ENCODE measurements around the gene GPD2. TPM values are rescaled to one million over a fixed set of nuclear protein-coding genes. Genes with fewer than 3 reads are reported as not detected.

Gene GPD2
- polyA plus RNA-seq, 1 donor from 2014 or later, result 6.5 TPM

- H3K27me3 Mint-ChIP-seq, result peaks cover 5% of the 10 kb centered on the region
- no peak overlapping the region for H3K4me3 Mint-ChIP-seq
- H3K9me3 Mint-ChIP-seq, result no peaks in the 10 kb centered on the region
- H3K4me1 Mint-ChIP-seq, result peaks cover 0 to 9% (median 5%) of the 10 kb centered on the region in 3 donors
- no peaks in the 10 kb centered on the region for H3K36me3 Mint-ChIP-seq
- peak overlapping the region in 1 of 3 donors; percentile 59 for H3K27ac Mint-ChIP-seq
Measured at GRCh38 chr2:156427074-156427473, 9.1 kb upstream of the GPD2 start.

- peaks cover 0 to 9% (median 5%) of the 10 kb centered on the region in 3 donors for H3K4me1 Mint-ChIP-seq
- no peaks in the 10 kb centered on the region for H3K36me3 Mint-ChIP-seq
- H3K27ac Mint-ChIP-seq, result no peak overlapping the region
- H3K27me3 Mint-ChIP-seq, result peaks cover 5% of the 10 kb centered on the region
- no peak overlapping the region for H3K4me3 Mint-ChIP-seq
- H3K9me3 Mint-ChIP-seq, result no peaks in the 10 kb centered on the region
Measured at GRCh38 chr2:156429211-156429610, 7.0 kb upstream of the GPD2 start.

- Mint-ChIP-seq H3K9me3 (no peaks in the 10 kb centered on the region), H3K36me3 (no peaks in the 10 kb centered on the region), H3K4me3 (no peak overlapping the region), H3K4me1 (peaks cover 0 to 9% (median 5%) of the 10 kb centered on the region in 3 donors), H3K27ac (no peak overlapping the region), H3K27me3 (no peaks in the 10 kb centered on the region)
Measured at GRCh38 chr2:156430236-156430979, 5.8 kb upstream of the GPD2 start.

GRCh38 chr2:156430980-156431358 is 5.2 kb upstream of the GPD2 start:
- Mint-ChIP-seq H3K9me3 (no peaks in the 10 kb centered on the region), H3K36me3 (no peaks in the 10 kb centered on the region), H3K27me3 (no peaks in the 10 kb centered on the region), H3K4me1 (peaks cover 0 to 9% (median 5%) of the 10 kb centered on the region in 3 donors), H3K27ac (peak overlapping the region in 1 of 3 donors; percentile 79), H3K4me3 (peak overlapping the region in 1 of 4 donors; percentile 30)

GRCh38 chr2:156434461-156435291 is 1.5 kb upstream of the GPD2 start:
- peak overlapping the region; percentile 46 to 69 (median 56) for H3K27ac Mint-ChIP-seq
- no peaks in the 10 kb centered on the region for H3K27me3 Mint-ChIP-seq
- H3K36me3 Mint-ChIP-seq, result no peaks in the 10 kb centered on the region
- peaks cover 17 to 28% (median 25%) of the 10 kb centered on the region in 3 donors for H3K4me1 Mint-ChIP-seq
- no peaks in the 10 kb centered on the region for H3K9me3 Mint-ChIP-seq
- H3K4me3 Mint-ChIP-seq, result peak overlapping the region; percentile 67 to 99 (median 91)

- Mint-ChIP-seq H3K27ac (peak overlapping the region; percentile 56 to 78 (median 69)), H3K9me3 (no peaks in the 10 kb centered on the region), H3K27me3 (no peaks in the 10 kb centered on the region), H3K4me1 (peaks cover 17 to 32% (median 25%) of the 10 kb centered on the region in 3 donors), H3K36me3 (peaks cover 3% of the 10 kb centered on the region), H3K4me3 (peak overlapping the region; percentile 95 to 99 (median 96))
Measured at GRCh38 chr2:156435396-156435717, 822 bp upstream of the GPD2 start.

GRCh38 chr2:156436497-156437085 is 412 bp downstream of the GPD2 start:
- Mint-ChIP-seq H3K27me3 (no peaks in the 10 kb centered on the region), H3K4me3 (peak overlapping the region; percentile 95 to 99 (median 96)), H3K4me1 (peaks cover 17 to 26% (median 24%) of the 10 kb centered on the region in 3 donors), H3K36me3 (peaks cover 3% of the 10 kb centered on the region), H3K9me3 (no peaks in the 10 kb centered on the region), H3K27ac (peak overlapping the region; percentile 80 to 98 (median 96))

- Mint-ChIP-seq H3K27ac (peak overlapping the region; percentile 28 to 98 (median 96)), H3K36me3 (peaks cover 3% of the 10 kb centered on the region), H3K4me3 (peak overlapping the region; percentile 95 to 99 (median 96)), H3K27me3 (no peaks in the 10 kb centered on the region), H3K9me3 (no peaks in the 10 kb centered on the region), H3K4me1 (peaks cover 17 to 26% (median 24%) of the 10 kb centered on the region in 3 donors)
Measured at GRCh38 chr2:156437272-156437930, 1.2 kb downstream of the GPD2 start.

- peak overlapping the region in 2 of 4 donors; percentile 95 to 99 for H3K4me3 Mint-ChIP-seq
- H3K9me3 Mint-ChIP-seq, result no peaks in the 10 kb centered on the region
Measured at GRCh38 chr2:156437931-156438410, 1.8 kb downstream of the GPD2 start.

GRCh38 chr2:156443089-156443488 is 6.9 kb downstream of the GPD2 start:
- H3K27me3 Mint-ChIP-seq, result no peaks in the 10 kb centered on the region
- no peak overlapping the region for H3K27ac Mint-ChIP-seq

More at GRCh38 chr2:156437931-156438410, 1.8 kb downstream of the GPD2 start:
- H3K4me1 Mint-ChIP-seq, result peaks cover 17 to 27% (median 26%) of the 10 kb centered on the region in 3 donors
- H3K27ac Mint-ChIP-seq, result peak overlapping the region in 2 of 3 donors; percentile 28 to 37
- H3K27me3 Mint-ChIP-seq, result no peaks in the 10 kb centered on the region
- peaks cover 3% of the 10 kb centered on the region for H3K36me3 Mint-ChIP-seq

GRCh38 chr2:156445296-156446220 is 9.4 kb downstream of the GPD2 start:
- Mint-ChIP-seq H3K27me3 (no peaks in the 10 kb centered on the region), H3K36me3 (peaks cover 8% of the 10 kb centered on the region), H3K4me1 (peaks cover 2 to 26% (median 11%) of the 10 kb centered on the region in 3 donors), H3K9me3 (no peaks in the 10 kb centered on the region), H3K4me3 (no peak overlapping the region), H3K27ac (no peak overlapping the region)

More at GRCh38 chr2:156443089-156443488, 6.9 kb downstream of the GPD2 start:
- H3K9me3 Mint-ChIP-seq, result no peaks in the 10 kb centered on the region
- H3K4me1 Mint-ChIP-seq, result peaks cover 4 to 23% (median 21%) of the 10 kb centered on the region in 3 donors
- H3K36me3 Mint-ChIP-seq, result peaks cover 7% of the 10 kb centered on the region
- no peak overlapping the region for H3K4me3 Mint-ChIP-seq

GRCh38 chr2:156447761-156448160 is 11.6 kb downstream of the GPD2 start:
- Mint-ChIP-seq H3K36me3 (peaks cover 8% of the 10 kb centered on the region), H3K27ac (no peak overlapping the region), H3K4me1 (peaks cover 4 to 25% (median 9%) of the 10 kb centered on the region in 3 donors), H3K9me3 (no peaks in the 10 kb centered on the region), H3K4me3 (no peak overlapping the region), H3K27me3 (no peaks in the 10 kb centered on the region)

GRCh38 chr2:156448766-156449165 is 12.6 kb downstream of the GPD2 start:
- Mint-ChIP-seq H3K27ac (no peak overlapping the region), H3K4me3 (no peak overlapping the region), H3K4me1 (peaks cover 5 to 26% (median 13%) of the 10 kb centered on the region in 3 donors), H3K27me3 (no peaks in the 10 kb centered on the region), H3K36me3 (peaks cover 14% of the 10 kb centered on the region), H3K9me3 (no peaks in the 10 kb centered on the region)

Measured in IgD-negative memory B cell (primary cell).